ENCODE data around the gene CELF6. TPM values are rescaled to one million over a fixed set of nuclear protein-coding genes. Genes with fewer than 3 reads are reported as not detected.

The CELF6 gene
- total RNA-seq, 1 experiment from 2014 or later = not detected

DNA sequence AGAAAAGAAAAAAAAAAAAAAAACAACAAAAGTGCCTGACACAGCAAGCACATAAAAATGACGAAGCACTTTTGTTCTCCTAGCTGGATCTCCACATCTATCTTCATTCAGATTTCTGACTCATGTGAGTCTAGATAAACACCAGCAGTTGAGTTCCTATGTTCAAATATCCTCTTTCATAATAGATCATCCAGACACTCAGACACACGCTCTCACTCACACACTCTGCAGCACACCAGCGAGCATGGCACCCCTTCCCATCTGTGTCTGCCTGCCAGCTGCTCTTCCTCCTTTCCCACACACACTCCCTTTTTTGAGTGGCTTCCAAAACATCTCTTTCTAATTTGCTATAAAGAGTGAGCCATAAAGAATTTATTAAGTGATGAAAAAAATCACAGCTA is 19.8 kb upstream of the CELF6 start:
- Histone ChIP-seq H3K4me2 (no peak overlapping the region), H2AFZ (no peak overlapping the region), H3K9me2 (ENCODE audit: insufficient read depth) (no peaks in the 10 kb centered on the region), H3K4me3 (no peak overlapping the region), H3K36me3 (ENCODE audit: low read depth) (no peaks in the 10 kb centered on the region), H3F3A (ENCODE audit: insufficient read depth, low read depth) (peaks cover 14% of the 10 kb centered on the region; the same call in 1 of the 2 replicates), H3K27me3 (ENCODE audit: insufficient read depth, low read depth) (no peaks in the 10 kb centered on the region), H3K27ac (peak overlapping the region; percentile 17), H3K4me1 (replicated peaks; ENCODE audit: insufficient read depth) (no peaks in the 10 kb centered on the region), H3K9me3 (ENCODE audit: insufficient read depth, low read depth) (no peaks in the 10 kb centered on the region), H4K20me1 (ENCODE audit: insufficient read depth) (no peaks in the 10 kb centered on the region), H3K79me2 (ENCODE audit: low read depth) (no peaks in the 10 kb centered on the region)
- intact Hi-C loops (cut with micrococcal nuclease; ENCODE audit: unreplicated experiment) = no loop called here
- POLR2A ChIA-PET (ENCODE audit: unreplicated experiment) = no interaction called here
- CTCF ChIA-PET = interaction anchor here (0.6 kb wide), 1 partner anchor 260 kb away, joined by 10 read pairs; no protein-coding TSS in a partner anchor
- BruUV-seq (replicated peaks) = no TSS peak
- peak in 1 of 2 experiments; percentile 49 for DNase-seq
- no peak for TF ChIP-seq EZH2 (IDR thresholded peaks at IDR 0.05; ENCODE audit: low read depth)
- TF ChIP-seq, protein P1, sequence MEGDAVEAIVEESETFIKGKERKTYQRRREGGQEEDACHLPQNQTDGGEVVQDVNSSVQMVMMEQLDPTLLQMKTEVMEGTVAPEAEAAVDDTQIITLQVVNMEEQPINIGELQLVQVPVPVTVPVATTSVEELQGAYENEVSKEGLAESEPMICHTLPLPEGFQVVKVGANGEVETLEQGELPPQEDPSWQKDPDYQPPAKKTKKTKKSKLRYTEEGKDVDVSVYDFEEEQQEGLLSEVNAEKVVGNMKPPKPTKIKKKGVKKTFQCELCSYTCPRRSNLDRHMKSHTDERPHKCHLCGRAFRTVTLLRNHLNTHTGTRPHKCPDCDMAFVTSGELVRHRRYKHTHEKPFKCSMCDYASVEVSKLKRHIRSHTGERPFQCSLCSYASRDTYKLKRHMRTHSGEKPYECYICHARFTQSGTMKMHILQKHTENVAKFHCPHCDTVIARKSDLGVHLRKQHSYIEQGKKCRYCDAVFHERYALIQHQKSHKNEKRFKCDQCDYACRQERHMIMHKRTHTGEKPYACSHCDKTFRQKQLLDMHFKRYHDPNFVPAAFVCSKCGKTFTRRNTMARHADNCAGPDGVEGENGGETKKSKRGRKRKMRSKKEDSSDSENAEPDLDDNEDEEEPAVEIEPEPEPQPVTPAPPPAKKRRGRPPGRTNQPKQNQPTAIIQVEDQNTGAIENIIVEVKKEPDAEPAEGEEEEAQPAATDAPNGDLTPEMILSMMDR (conservative IDR thresholded peaks at IDR 0.05) = no peak

DNA sequence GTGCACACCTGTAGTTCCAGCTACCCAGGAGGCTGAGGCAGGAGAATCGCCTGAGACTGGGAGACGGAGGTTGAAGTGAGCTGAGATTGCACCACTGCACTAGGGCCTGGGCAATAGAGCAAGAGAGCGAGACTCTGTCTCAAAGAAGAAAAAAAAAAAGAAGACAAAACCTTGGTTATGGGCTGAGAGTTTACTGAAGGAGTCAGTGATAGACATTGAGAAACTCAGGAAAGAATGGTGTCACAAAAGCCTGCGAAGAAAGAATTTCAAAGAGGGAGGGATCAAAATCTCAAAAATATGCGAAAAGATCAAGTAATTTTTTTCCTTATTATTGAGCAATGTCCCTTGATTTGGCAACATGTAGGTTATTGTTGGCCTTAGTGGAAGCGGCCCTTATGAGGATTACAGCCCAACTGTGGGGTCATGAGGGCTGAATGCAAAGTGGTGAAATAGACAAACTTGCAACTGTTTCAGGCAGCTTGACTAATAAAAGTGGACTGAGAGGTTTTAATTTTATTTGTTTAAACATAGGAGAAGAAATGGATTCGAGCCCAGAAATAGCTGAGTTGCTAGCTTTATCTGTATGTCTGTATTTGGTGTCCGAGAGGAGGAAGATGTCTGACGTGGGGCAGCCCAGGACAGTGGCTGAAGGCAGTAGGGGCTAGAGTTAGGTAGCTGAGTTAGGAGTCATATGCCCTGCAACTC is 18.8 kb upstream of the CELF6 start:
- no peak overlapping the region for H3K4me2 ChIP-seq

DNA sequence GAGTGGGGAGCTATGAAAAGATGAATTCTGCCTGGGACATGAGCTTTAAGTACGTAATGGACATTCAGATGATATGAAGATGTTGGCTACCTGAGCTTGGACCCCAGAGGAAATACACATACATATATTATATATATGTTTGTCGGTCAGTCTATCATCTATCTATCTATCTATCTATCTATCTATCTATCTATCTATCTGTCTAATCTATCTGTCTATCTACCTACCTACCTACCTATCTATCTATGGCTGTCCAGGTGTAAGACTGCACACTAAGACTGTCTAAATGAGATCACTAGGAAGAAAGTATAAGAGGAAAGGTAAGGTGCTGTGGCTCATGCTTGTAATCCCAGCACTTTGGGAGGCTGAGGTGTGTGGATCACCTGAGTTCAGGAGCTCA is 18.2 kb upstream of the CELF6 start:
- Histone ChIP-seq H3K4me3 (no peak overlapping the region), H3K27ac (no peak overlapping the region), H3F3A (ENCODE audit: insufficient read depth, low read depth) (peaks cover 14% of the 10 kb centered on the region; the same call in 1 of the 2 replicates), H3K9me2 (ENCODE audit: insufficient read depth) (no peaks in the 10 kb centered on the region), H3K4me1 (replicated peaks; ENCODE audit: insufficient read depth) (no peaks in the 10 kb centered on the region), H2AFZ (no peak overlapping the region), H3K4me2 (no peak overlapping the region), H3K36me3 (ENCODE audit: low read depth) (no peaks in the 10 kb centered on the region), H3K79me2 (ENCODE audit: low read depth) (no peaks in the 10 kb centered on the region), H3K27me3 (ENCODE audit: insufficient read depth, low read depth) (no peaks in the 10 kb centered on the region), H4K20me1 (ENCODE audit: insufficient read depth) (no peaks in the 10 kb centered on the region), H3K9me3 (ENCODE audit: insufficient read depth, low read depth) (no peaks in the 10 kb centered on the region)
- TF ChIP-seq, protein P1 (conservative IDR thresholded peaks at IDR 0.05) = no peak
- TF ChIP-seq EZH2 (IDR thresholded peaks at IDR 0.05; ENCODE audit: low read depth) = no peak
- BruUV-seq (replicated peaks) = no TSS peak
- CTCF ChIA-PET = no interaction called here
- POLR2A ChIA-PET (ENCODE audit: unreplicated experiment) = interaction anchor here (0.6 kb wide), 1 partner anchor 195 kb away, joined by 4 read pairs; no protein-coding TSS in a partner anchor
- DNase-seq = no peak
- intact Hi-C loops (cut with micrococcal nuclease; ENCODE audit: unreplicated experiment) = no loop called here

More for the DNA sequence above, 18.8 kb upstream of the CELF6 start:
- CTCF ChIA-PET = no interaction called here
- no peak overlapping the region for H3K4me3 ChIP-seq
- TF ChIP-seq, protein P1 (conservative IDR thresholded peaks at IDR 0.05) = no peak
- no peak for TF ChIP-seq EZH2 (IDR thresholded peaks at IDR 0.05; ENCODE audit: low read depth)
- no peaks in the 10 kb centered on the region for H3K9me2 ChIP-seq (ENCODE audit: insufficient read depth)
- no peaks in the 10 kb centered on the region for H3K36me3 ChIP-seq (ENCODE audit: low read depth)
- no peak for DNase-seq
- intact Hi-C loops (cut with micrococcal nuclease; ENCODE audit: unreplicated experiment) = no loop called here
- H2AFZ ChIP-seq = no peak overlapping the region
- H4K20me1 ChIP-seq (ENCODE audit: insufficient read depth) = no peaks in the 10 kb centered on the region
- POLR2A ChIA-PET (ENCODE audit: unreplicated experiment) = no interaction called here
- no peaks in the 10 kb centered on the region for H3K27me3 ChIP-seq (ENCODE audit: insufficient read depth, low read depth)
- H3K4me1 ChIP-seq (replicated peaks; ENCODE audit: insufficient read depth) = no peaks in the 10 kb centered on the region
- no peaks in the 10 kb centered on the region for H3K9me3 ChIP-seq (ENCODE audit: insufficient read depth, low read depth)
- no peaks in the 10 kb centered on the region for H3K79me2 ChIP-seq (ENCODE audit: low read depth)
- H3K27ac ChIP-seq = no peak overlapping the region
- peaks cover 14% of the 10 kb centered on the region; the same call in 1 of the 2 replicates for H3F3A ChIP-seq (ENCODE audit: insufficient read depth, low read depth)
- BruUV-seq (replicated peaks) = no TSS peak

Data from PC-9 (cell line).